Neural cell (in vitro differentiated cells): ENCODE measurements around the gene PYGL. TPM values are rescaled to one million over a fixed set of nuclear protein-coding genes. Genes with fewer than 3 reads are reported as not detected.

Experiments
- H2AFZ ChIP-seq: fragments of 200-600, 300-800 bp; sonication (generic), shearing (Covaris generic); 2 replicates; pipeline ENCODE4 v1.6.0; 2014; ENCODE audit warnings: low read depth, mild to moderate bottlenecking, antibody characterized with exemption, low read length, moderate library complexity
- H3F3A ChIP-seq: fragments of 200-600 bp; shearing (Covaris generic); 2 replicates; pipeline ENCODE4 v1.6.1; 2016; ENCODE audit warnings: mild to moderate bottlenecking, moderate library complexity, mixed read lengths, antibody characterized with exemption, low read length; ENCODE audit not compliant: insufficient read depth, poor library complexity, severe bottlenecking
- H3K27ac ChIP-seq: fragments of 200-600, 300-800 bp; sonication (generic), shearing (Covaris generic); 2 replicates; pipeline ENCODE4 v1.5.1; 2014; ENCODE audit warnings: mild to moderate bottlenecking, low read length, moderate library complexity
- H3K27me3 ChIP-seq: fragments of 300-800, 200-600 bp; sonication (generic), shearing (Covaris generic); 2 replicates; pipeline ENCODE4 v1.6.0; 2014; ENCODE audit warnings: mild to moderate bottlenecking, low read depth, low read length, moderate library complexity; ENCODE audit not compliant: insufficient read depth
- H3K36me3 ChIP-seq: fragments of 300-800, 200-600 bp; sonication (generic), shearing (Covaris generic); 2 replicates; pipeline ENCODE4 v1.5.1; 2014; ENCODE audit warnings: mild to moderate bottlenecking, antibody characterized with exemption, low read length, moderate library complexity; ENCODE audit not compliant: insufficient read depth
- H3K4me2 ChIP-seq: fragments of 300-800, 200-600 bp; sonication (generic), shearing (Covaris generic); 2 replicates; pipeline ENCODE4 v1.6.0; 2014; ENCODE audit warnings: mild to moderate bottlenecking, low read length
- H3K4me3 ChIP-seq: fragments of 300-800, 200-600 bp; sonication (generic), shearing (Covaris generic); 2 replicates; pipeline ENCODE4 v1.5.1; 2014; ENCODE audit warnings: mild to moderate bottlenecking, low read length, moderate library complexity
- H3K79me2 ChIP-seq: fragments of 200-600 bp; shearing (Covaris generic); replicated peaks from 2 replicates; pipeline ENCODE4 v1.6.0; 2014; ENCODE audit warnings: mild to moderate bottlenecking, low read length, moderate library complexity; ENCODE audit not compliant: insufficient read depth
- H3K9ac ChIP-seq: fragments of 300-800, 200-600 bp; sonication (generic), shearing (Covaris generic); 2 replicates; pipeline ENCODE4 v1.6.1; 2016; ENCODE audit warnings: mild to moderate bottlenecking, low read length, mixed read lengths
- H3K9me2 ChIP-seq: fragments of 200-600 bp; shearing (Covaris generic); 2 replicates; pipeline ENCODE4 v1.6.1; 2016; ENCODE audit warnings: mild to moderate bottlenecking, low read length, mixed read lengths; ENCODE audit not compliant: insufficient read depth
- H3K9me3 ChIP-seq: fragments of 200-600, 300-800 bp; sonication (generic), shearing (Covaris generic); 2 replicates; pipeline ENCODE4 v1.6.1; 2016; ENCODE audit warnings: mild to moderate bottlenecking, mixed run types, low read length, moderate library complexity, mixed read lengths
- H4K20me1 ChIP-seq: fragments of 200-600 bp; shearing (Covaris generic); 2 replicates; pipeline ENCODE4 v1.6.1; 2016; ENCODE audit warnings: mild to moderate bottlenecking, mixed run types; ENCODE audit not compliant: insufficient read depth
- CTCF ChIP-seq: fragments of 450-650 bp; IDR thresholded peaks from 2 replicates; pipeline ENCODE4 v1.5.1; 2014; ENCODE audit warnings: antibody characterized with exemption, mild to moderate bottlenecking, moderate library complexity; ENCODE audit not compliant: poor library complexity, severe bottlenecking
- EP300 ChIP-seq: fragments of 450-650 bp; conservative IDR thresholded peaks from 2 replicates; pipeline ENCODE4 v1.6.1; 2014; ENCODE audit warnings: antibody characterized with exemption, mild to moderate bottlenecking, moderate library complexity; ENCODE audit not compliant: poor library complexity, severe bottlenecking
- EZH2 ChIP-seq: fragments of 200-600, 300-800 bp; shearing (Covaris generic), sonication (generic); IDR thresholded peaks from 2 replicates; pipeline ENCODE4 v1.6.1; 2014; ENCODE audit warnings: antibody characterized with exemption, low read length, borderline replicate concordance, mild to moderate bottlenecking; ENCODE audit not compliant: insufficient read depth, poor library complexity, severe bottlenecking
- MXI1 ChIP-seq: fragments of 450-650 bp; conservative IDR thresholded peaks from 2 replicates; pipeline ENCODE4 v1.6.1; 2014; ENCODE audit warnings: antibody characterized with exemption, mild to moderate bottlenecking; ENCODE audit not compliant: poor library complexity, severe bottlenecking
- POLR2AphosphoS5 ChIP-seq: IDR thresholded peaks from 2 replicates; pipeline ENCODE4 v1.6.1; 2012
- RAD21 ChIP-seq: fragments of 450-650 bp; conservative IDR thresholded peaks from 2 replicates; pipeline ENCODE4 v1.6.1; 2014; ENCODE audit warnings: antibody characterized with exemption, mild to moderate bottlenecking, moderate library complexity
- REST ChIP-seq: IDR thresholded peaks from 2 replicates; pipeline ENCODE4 v1.6.1; 2012; ENCODE audit warnings: borderline replicate concordance
- SMC3 ChIP-seq: fragments of 450-650 bp; conservative IDR thresholded peaks from 2 replicates; pipeline ENCODE4 v1.6.1; 2014; ENCODE audit warnings: antibody characterized with exemption, mild to moderate bottlenecking, moderate library complexity; ENCODE audit not compliant: poor library complexity
- TAF1 ChIP-seq: IDR thresholded peaks from 2 replicates; pipeline ENCODE4 v1.6.1; 2012; ENCODE audit warnings: low read depth
- polyA plus RNA-seq: library from polyadenylated mRNA; depleted of rRNA; stranded (reverse); fragments of >200 nt; gene quantifications from 2 replicates; pipeline ENCODE4 v1.2.3, GENCODE V29; 2014

The PYGL gene
- polyA plus RNA-seq, 1 donor from 2014 or later: not detected

GRCh38 chr14:50951032-50951431 lies 6.7 kb upstream of the PYGL start:
- no peaks in the 10 kb centered on the region for H3K79me2 ChIP-seq
- no peak overlapping the region for H3K9ac ChIP-seq
- no peaks in the 10 kb centered on the region for H3F3A ChIP-seq
- no peak overlapping the region for H3K4me2 ChIP-seq
- no peak for TF ChIP-seq CTCF
- no peak for TF ChIP-seq RAD21
- no peak for TF ChIP-seq POLR2AphosphoS5
- no peak for TF ChIP-seq EZH2
- no peak for TF ChIP-seq SMC3
- TF ChIP-seq MXI1: no peak
- TF ChIP-seq EP300: no peak
- TF ChIP-seq REST: no peak
- no peak for TF ChIP-seq TAF1
- no peaks in the 10 kb centered on the region for H4K20me1 ChIP-seq
- H3K9me3 ChIP-seq: no peaks in the 10 kb centered on the region
- H3K4me3 ChIP-seq: no peak overlapping the region
- no peaks in the 10 kb centered on the region for H3K9me2 ChIP-seq
- H3K36me3 ChIP-seq: no peaks in the 10 kb centered on the region
- H2AFZ ChIP-seq: no peak overlapping the region
- H3K27ac ChIP-seq: no peak overlapping the region
- H3K27me3 ChIP-seq: no peaks in the 10 kb centered on the region

- H3K79me2 ChIP-seq: no peaks in the 10 kb centered on the region
- H3K9ac ChIP-seq: no peak overlapping the region
- peaks cover 22% of the 10 kb centered on the region for H3K27me3 ChIP-seq
- H3K27ac ChIP-seq: no peak overlapping the region
- H3K9me2 ChIP-seq: no peaks in the 10 kb centered on the region
- no peak for TF ChIP-seq RAD21
- no peak for TF ChIP-seq EZH2
- no peaks in the 10 kb centered on the region for H4K20me1 ChIP-seq
- no peaks in the 10 kb centered on the region for H3K36me3 ChIP-seq
- H3K9me3 ChIP-seq: no peaks in the 10 kb centered on the region
- no peak overlapping the region for H2AFZ ChIP-seq
- H3K4me2 ChIP-seq: no peak overlapping the region
- no peaks in the 10 kb centered on the region for H3F3A ChIP-seq
- H3K4me3 ChIP-seq: no peak overlapping the region
Observed at GRCh38 chr14:50948205-50948604, 3.9 kb upstream of the PYGL start.

- Histone ChIP-seq H3F3A (no peaks in the 10 kb centered on the region), H3K36me3 (no peaks in the 10 kb centered on the region), H3K4me3 (no peak overlapping the region), H2AFZ (no peak overlapping the region), H4K20me1 (no peaks in the 10 kb centered on the region), H3K9ac (no peak overlapping the region), H3K79me2 (no peaks in the 10 kb centered on the region), H3K9me3 (no peaks in the 10 kb centered on the region), H3K9me2 (no peaks in the 10 kb centered on the region), H3K27me3 (peaks cover 25% of the 10 kb centered on the region), H3K4me2 (no peak overlapping the region), H3K27ac (no peak overlapping the region)
- TF ChIP-seq POLR2AphosphoS5 (no peak), REST (no peak), EZH2 (no peak), MXI1 (no peak), RAD21 (no peak), EP300 (no peak), SMC3 (no peak), TAF1 (no peak), CTCF (no peak)
Observed at GRCh38 chr14:50947446-50947845, 3.2 kb upstream of the PYGL start.
